ENCODE measurements around the gene TSEN54. TPM values are rescaled to one million over a fixed set of nuclear protein-coding genes. Genes with fewer than 3 reads are reported as not detected.

TSEN54 gene
- 10 to 100 TPM; 15.8 to 26.5 (median 17.1) TPM for total RNA-seq

DNA sequence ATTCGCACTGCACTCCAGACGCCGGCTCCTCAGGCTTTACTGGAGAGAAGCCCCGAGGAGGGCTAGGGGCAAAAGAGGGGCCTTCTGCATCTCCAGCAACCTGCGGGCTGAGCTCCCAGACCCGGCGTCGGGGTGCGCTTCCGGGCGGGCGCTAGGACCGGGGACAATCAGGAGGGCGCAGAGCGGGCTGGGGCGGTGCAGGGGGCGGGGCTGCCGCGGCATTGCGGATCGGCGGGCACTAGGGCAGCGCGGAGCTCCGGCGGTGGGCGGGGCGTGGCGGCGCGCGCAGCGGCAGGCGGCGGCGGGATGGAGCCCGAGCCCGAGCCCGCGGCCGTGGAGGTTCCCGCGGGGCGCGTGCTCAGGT, at the start of gene TSEN54:
TSEN54 (plus strand) TSS at position 274 of the 364 bp plus-strand sequence; CDS start at position 307, 33 bp downstream.
- Histone ChIP-seq H3K9me3 (no peaks in the 10 kb centered on the region), H3K27ac (peak within 1 kb of the TSS; percentile 72 to 98 (median 90)), H3K4me3 (peak within 1 kb of the TSS; percentile 89 to 96), H3K36me3 (peaks cover 0 to 27% of the 10 kb centered on the region in 2 donors), H3K4me1 (peaks cover 0 to 61% (median 32%) of the 10 kb centered on the region in 3 donors), H3K27me3 (no peaks in the 10 kb centered on the region)
- TF ChIP-seq POLR2A (IDR thresholded peaks at IDR 0.05), result peak in 1 of 2 donors; percentile 47
- TF ChIP-seq EP300 (IDR thresholded peaks at IDR 0.05), result no peak
- no CpG with 5 or more reads among the region's 45 CpGs for WGBS, 2 donors (ENCODE audit: low coverage in 1 of 2)
- ATAC-seq, result peak; percentile 90

DNA sequence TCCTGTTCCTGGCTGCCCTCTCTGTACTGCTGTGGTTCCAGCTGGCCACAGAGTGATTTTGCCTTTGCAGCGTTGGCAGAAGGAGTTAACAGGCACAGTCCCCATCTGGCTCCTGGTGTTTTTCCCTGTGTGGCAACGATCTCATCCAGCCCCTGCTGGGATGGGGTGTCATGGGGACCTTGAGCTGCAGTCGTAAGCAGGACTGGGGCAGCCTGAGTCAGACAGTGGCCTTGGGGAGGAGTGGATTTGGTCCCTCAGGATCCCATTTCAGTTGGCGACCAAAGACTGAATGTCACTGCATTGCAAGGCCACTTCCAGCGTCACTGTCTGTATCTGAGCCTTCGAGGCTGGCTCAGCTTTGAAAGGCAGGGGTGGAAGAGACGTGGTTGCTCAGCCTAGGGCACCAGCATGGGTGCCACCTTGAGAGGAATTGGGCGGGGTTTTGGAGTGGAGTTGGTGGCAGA, 48.0 kb upstream of the TSEN54 start:
- TF ChIP-seq POLR2A (IDR thresholded peaks at IDR 0.05), result no peak
- TF ChIP-seq, protein P1, sequence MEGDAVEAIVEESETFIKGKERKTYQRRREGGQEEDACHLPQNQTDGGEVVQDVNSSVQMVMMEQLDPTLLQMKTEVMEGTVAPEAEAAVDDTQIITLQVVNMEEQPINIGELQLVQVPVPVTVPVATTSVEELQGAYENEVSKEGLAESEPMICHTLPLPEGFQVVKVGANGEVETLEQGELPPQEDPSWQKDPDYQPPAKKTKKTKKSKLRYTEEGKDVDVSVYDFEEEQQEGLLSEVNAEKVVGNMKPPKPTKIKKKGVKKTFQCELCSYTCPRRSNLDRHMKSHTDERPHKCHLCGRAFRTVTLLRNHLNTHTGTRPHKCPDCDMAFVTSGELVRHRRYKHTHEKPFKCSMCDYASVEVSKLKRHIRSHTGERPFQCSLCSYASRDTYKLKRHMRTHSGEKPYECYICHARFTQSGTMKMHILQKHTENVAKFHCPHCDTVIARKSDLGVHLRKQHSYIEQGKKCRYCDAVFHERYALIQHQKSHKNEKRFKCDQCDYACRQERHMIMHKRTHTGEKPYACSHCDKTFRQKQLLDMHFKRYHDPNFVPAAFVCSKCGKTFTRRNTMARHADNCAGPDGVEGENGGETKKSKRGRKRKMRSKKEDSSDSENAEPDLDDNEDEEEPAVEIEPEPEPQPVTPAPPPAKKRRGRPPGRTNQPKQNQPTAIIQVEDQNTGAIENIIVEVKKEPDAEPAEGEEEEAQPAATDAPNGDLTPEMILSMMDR (IDR thresholded peaks at IDR 0.05), result no peak
- no peak for TF ChIP-seq EP300 (IDR thresholded peaks at IDR 0.05)
- TF ChIP-seq POLR2AphosphoS5 (IDR thresholded peaks at IDR 0.05), result no peak
- Histone ChIP-seq H3K4me1 (peaks cover 0 to 29% (median 0%) of the 10 kb centered on the region in 3 donors), H3K27ac (peak overlapping the region in 2 of 4 donors; percentile 19 to 26), H3K9me3 (no peaks in the 10 kb centered on the region), H3K36me3 (peaks cover 0 to 21% of the 10 kb centered on the region in 2 donors), H3K27me3 (no peaks in the 10 kb centered on the region), H3K4me3 (no peak overlapping the region)
- 81 to 83% methylated on average over 1 to 4 of the region's 8 CpGs for WGBS, 2 donors (ENCODE audit: low coverage in 1 of 2)
- ATAC-seq, result peak; percentile 48

DNA sequence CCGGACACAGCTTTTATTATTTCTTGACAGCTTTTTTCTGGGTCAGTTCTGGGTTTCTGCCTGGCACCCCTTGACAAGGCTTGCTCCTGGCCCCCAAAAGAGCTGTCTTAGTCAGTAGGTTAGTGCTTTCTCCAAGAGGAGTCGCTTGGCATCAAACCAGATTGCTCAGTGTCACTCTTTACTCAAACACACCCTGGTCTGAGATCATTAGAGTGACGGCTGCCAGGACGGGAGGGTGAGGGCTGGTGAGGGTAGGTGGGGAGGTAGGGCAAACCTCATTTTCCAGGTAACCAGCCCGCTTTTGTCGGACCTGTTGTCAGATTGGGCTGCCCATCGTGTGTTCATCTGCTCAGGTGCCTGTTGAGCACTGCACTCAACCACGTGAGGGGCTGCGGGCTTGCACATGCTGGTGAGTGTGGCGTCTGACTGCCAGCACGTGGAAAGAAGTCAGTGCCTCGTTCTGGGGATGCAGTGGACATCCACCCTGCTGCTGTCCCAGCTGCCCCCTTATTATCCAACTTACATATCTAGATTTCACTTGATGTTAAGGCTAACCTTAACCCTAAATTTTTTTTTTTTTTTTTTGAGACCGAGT, 47.5 kb upstream of the TSEN54 start:
- Histone ChIP-seq H3K27me3 (no peaks in the 10 kb centered on the region), H3K4me1 (peaks cover 0 to 31% (median 0%) of the 10 kb centered on the region in 3 donors), H3K36me3 (peaks cover 0 to 24% of the 10 kb centered on the region in 2 donors), H3K4me3 (no peak overlapping the region), H3K27ac (peak overlapping the region in 2 of 4 donors; percentile 19 to 26), H3K9me3 (no peaks in the 10 kb centered on the region)
- 88 to 95% methylated on average over 6 of the region's 13 CpGs for WGBS, 2 donors (ENCODE audit: low coverage in 1 of 2)
- ATAC-seq, result no peak
- TF ChIP-seq EP300 (IDR thresholded peaks at IDR 0.05) (no peak), POLR2A (IDR thresholded peaks at IDR 0.05) (no peak), POLR2AphosphoS5 (IDR thresholded peaks at IDR 0.05) (no peak)
- TF ChIP-seq, protein P1 (IDR thresholded peaks at IDR 0.05), result no peak

DNA sequence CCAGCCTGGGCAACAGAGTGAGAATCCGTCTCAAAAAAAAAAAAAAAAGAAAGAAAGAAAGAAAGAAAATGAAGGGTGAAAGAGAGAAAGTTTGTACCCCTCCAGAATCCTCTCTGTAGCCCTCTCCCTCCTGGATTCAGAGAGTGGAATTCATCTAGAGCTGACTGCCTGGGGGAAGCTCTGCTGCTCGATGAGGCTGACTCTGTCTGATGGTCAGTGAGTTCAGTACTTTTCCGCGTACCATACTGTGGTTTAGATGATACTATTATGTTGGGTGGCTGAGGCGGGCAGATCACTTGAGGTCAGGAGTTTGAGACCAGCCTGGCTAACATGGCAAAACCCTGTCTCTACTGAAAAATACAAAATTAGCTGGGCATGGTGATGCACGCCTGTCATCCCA, 45.1 kb upstream of the TSEN54 start:
- WGBS, 2 donors (ENCODE audit: low coverage in 1 of 2), result 75 to 84% methylated on average over 4 to 6 of the region's 6 CpGs
- no peak for ATAC-seq
- Histone ChIP-seq H3K36me3 (peaks cover 0 to 21% of the 10 kb centered on the region in 2 donors), H3K4me1 (peaks cover 0 to 54% (median 18%) of the 10 kb centered on the region in 3 donors), H3K27ac (no peak overlapping the region), H3K4me3 (no peak overlapping the region), H3K27me3 (no peaks in the 10 kb centered on the region), H3K9me3 (no peaks in the 10 kb centered on the region)
- no peak for TF ChIP-seq EP300 (IDR thresholded peaks at IDR 0.05)
- TF ChIP-seq, protein P1 (IDR thresholded peaks at IDR 0.05), result no peak
- no peak for TF ChIP-seq POLR2AphosphoS5 (IDR thresholded peaks at IDR 0.05)
- TF ChIP-seq POLR2A (IDR thresholded peaks at IDR 0.05), result no peak

DNA sequence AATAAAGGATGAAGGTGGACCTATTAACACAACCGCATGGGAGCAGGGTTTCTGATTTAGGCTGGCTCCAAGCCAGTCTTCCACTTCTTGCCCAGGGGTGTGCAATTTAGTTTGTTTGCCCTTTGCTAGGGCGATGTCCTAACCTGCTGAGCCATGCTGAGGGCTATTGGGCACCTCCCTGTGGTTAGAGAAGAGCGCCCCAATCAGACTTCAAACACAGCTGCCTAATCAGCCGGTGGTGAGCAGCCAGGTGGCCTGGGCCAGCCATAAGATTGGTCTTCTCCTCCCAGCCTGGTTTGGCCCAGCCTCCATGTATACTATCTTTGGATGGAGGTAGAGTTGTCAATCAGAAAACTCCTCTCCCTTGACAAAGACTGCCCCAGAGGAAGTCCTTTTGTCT, 44.2 kb upstream of the TSEN54 start:
- peaks cover 3 to 64% (median 27%) of the 10 kb centered on the region in 3 donors for H3K4me1 ChIP-seq
- ATAC-seq, result no peak
- no peaks in the 10 kb centered on the region for H3K9me3 ChIP-seq

More for the DNA sequence above, 44.2 kb upstream of the TSEN54 start:
- no peaks in the 10 kb centered on the region for H3K27me3 ChIP-seq
- peaks cover 0 to 21% of the 10 kb centered on the region in 2 donors for H3K36me3 ChIP-seq
- TF ChIP-seq, protein P1 (IDR thresholded peaks at IDR 0.05), result no peak
- TF ChIP-seq POLR2AphosphoS5 (IDR thresholded peaks at IDR 0.05), result no peak
- TF ChIP-seq EP300 (IDR thresholded peaks at IDR 0.05), result no peak
- no peak for TF ChIP-seq POLR2A (IDR thresholded peaks at IDR 0.05)
- no peak overlapping the region for H3K27ac ChIP-seq
- H3K4me3 ChIP-seq, result no peak overlapping the region
- no CpG with 5 or more reads among the region's 4 CpGs for WGBS, 2 donors (ENCODE audit: low coverage in 1 of 2)
